DOHH2 (cell line): ENCODE results near the gene TES.
A peak's percentile ranks its signal among the peaks of the same experiment; 100 is the strongest.

Experiments
- EZH2phosphoT487 ChIP-seq: fragments of 200-600 bp; sonication (generic); IDR thresholded peaks from 2 replicates; pipeline ENCODE4 v1.6.1; 2017; ENCODE audit warnings: borderline replicate concordance, mild to moderate bottlenecking, antibody characterized with exemption, low read length, moderate library complexity, mixed read lengths
- TF ChIP-seq, protein P1 (sequence below): fragments of 200-600 bp; sonication (generic); IDR thresholded peaks from one replicate; pipeline ENCODE4 v1.5.1; 2014; ENCODE audit warnings: antibody characterized with exemption, mild to moderate bottlenecking, low read depth, low read length; ENCODE audit not compliant: poor library complexity, severe bottlenecking

DNA sequence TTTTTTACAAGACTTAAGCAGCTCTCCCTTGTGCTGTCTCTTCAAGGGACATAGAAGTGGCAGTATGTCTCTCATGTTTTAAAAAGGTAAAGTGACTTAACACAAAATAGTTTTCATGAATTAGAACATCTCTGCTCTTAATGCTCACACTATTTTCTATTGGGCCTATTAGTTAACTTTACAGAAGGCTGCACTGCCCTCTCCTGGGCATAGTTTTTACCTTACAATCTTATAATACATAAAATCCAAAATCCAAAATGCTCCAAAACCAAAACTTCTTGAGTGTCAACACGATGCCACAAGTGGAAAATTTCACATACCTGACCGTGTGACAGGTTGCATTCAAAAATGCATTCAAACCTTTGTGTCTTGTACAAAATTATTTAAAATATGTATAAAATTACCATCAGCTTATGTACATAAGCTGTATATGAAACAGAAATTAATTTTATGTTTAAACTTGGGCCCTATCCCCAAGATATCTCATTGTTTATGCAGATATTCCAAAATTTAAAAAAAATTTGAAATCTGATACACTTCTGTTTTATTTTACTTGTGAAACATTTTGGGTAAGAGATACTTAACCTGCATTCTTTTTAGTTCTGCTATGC, 25.8 kb downstream of the TES start:
- TF ChIP-seq, protein P1, sequence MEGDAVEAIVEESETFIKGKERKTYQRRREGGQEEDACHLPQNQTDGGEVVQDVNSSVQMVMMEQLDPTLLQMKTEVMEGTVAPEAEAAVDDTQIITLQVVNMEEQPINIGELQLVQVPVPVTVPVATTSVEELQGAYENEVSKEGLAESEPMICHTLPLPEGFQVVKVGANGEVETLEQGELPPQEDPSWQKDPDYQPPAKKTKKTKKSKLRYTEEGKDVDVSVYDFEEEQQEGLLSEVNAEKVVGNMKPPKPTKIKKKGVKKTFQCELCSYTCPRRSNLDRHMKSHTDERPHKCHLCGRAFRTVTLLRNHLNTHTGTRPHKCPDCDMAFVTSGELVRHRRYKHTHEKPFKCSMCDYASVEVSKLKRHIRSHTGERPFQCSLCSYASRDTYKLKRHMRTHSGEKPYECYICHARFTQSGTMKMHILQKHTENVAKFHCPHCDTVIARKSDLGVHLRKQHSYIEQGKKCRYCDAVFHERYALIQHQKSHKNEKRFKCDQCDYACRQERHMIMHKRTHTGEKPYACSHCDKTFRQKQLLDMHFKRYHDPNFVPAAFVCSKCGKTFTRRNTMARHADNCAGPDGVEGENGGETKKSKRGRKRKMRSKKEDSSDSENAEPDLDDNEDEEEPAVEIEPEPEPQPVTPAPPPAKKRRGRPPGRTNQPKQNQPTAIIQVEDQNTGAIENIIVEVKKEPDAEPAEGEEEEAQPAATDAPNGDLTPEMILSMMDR: peak; percentile 63
- TF ChIP-seq EZH2phosphoT487: no peak
